GM12878 (cell line): Measurements from ENCODE around the gene CYP46A1. TPM values are rescaled to one million over a fixed set of nuclear protein-coding genes. Genes with fewer than 3 reads are reported as not detected.

Experiments
- BCLAF1 ChIP-seq: fragments of 450-650 bp; IDR thresholded peaks from 2 replicates; pipeline ENCODE4 v1.6.1; 2017; ENCODE audit warnings: antibody characterized with exemption, mild to moderate bottlenecking, moderate library complexity
- IRF3 ChIP-seq: fragments of 450-650 bp; IDR thresholded peaks from 2 replicates; pipeline ENCODE4 v1.6.1; 2014; ENCODE audit warnings: mild to moderate bottlenecking
- MEF2A ChIP-seq: IDR thresholded peaks from 2 replicates; pipeline ENCODE4 v1.6.1; 2011; ENCODE audit warnings: low read depth, mild to moderate bottlenecking, low read length, moderate library complexity; ENCODE audit not compliant: insufficient read depth
- ZNF687 ChIP-seq: fragments of 450-650 bp; IDR thresholded peaks from 2 replicates; pipeline ENCODE4 v1.6.1; 2017; ENCODE audit warnings: mild to moderate bottlenecking, moderate library complexity
- polyA plus RNA-seq, 11 experiments: library from polyadenylated mRNA; depleted of rRNA in 4 of 11; unstranded in 6 of 11; stranded (reverse) in 5 of 11; fragments of >200 nt; fragmentation: Nextera tagmentation in 4 of 11; fragmentation: Illumina TruSeq in 1 of 11; extraction: Ambion mirVana in 4 of 11; extraction: Trizol in 1 of 11; gene quantifications; 1 replicate in 1 of 11; 2 replicates in 10 of 11; pipeline versions ENCODE4 v1.2.1 to v1.2.3, GENCODE V29; 2011 to 2016; ENCODE audit warnings: inconsistent platforms in 2 of 11, missing spikeins in 2 of 11, low read depth in 1 of 11
- total RNA-seq, 4 experiments: library from RNA; depleted of rRNA in 3 of 4; stranded (reverse); fragments of >200 nt in 3 of 4; fragmentation: Illumina TruSeq in 1 of 4; extraction: Trizol in 1 of 4; gene quantifications; 2 replicates each; pipeline versions ENCODE4 v1.2.1 to v1.2.3, GENCODE V29; 2013 to 2021

Gene CYP46A1
- total and polyA plus RNA-seq, 10 of the 15 experiments (the other 5 are each of a cell fraction or from before 2014, with no cell fraction given), result 0.04 to 0.11 TPM; not detected in 8

GRCh38 chr14:99655521-99655920 lies 28.6 kb upstream of the CYP46A1 start (continued):
- TF ChIP-seq MEF2A (no peak), IRF3 (no peak), ZNF687 (no peak), BCLAF1 (no peak)
